Hematopoietic multipotent progenitor cell (in vitro differentiated cells): ENCODE measurements around the gene PACSIN3. TPM values are rescaled to one million over a fixed set of nuclear protein-coding genes. Genes with fewer than 3 reads are reported as not detected.

Experiments used
- small RNA-seq: library from RNA; depleted of rRNA; stranded (forward); fragments of <200 nt; gene quantifications from one replicate; pipeline ENCODE3, GENCODE V24; 2012
- total RNA-seq: library from RNA; depleted of rRNA; stranded (reverse); fragments of >200 nt; gene quantifications from one replicate; pipeline ENCODE4 v1.2.3, GENCODE V29; 2012

PACSIN3 gene
- total RNA-seq, 1 donor = 1.9 TPM

Small RNA genes within 50 kb of the gene (small RNA-seq; reads per million reads assigned to genes)
- gene MIR6745 = not detected

Other genes starting within 250 kb of the PACSIN3 start
- gene CSTPP1, start 249.7 kb downstream of the PACSIN3 start, total RNA-seq = 52.8 TPM
- gene ARFGAP2, start 9.6 kb downstream of the PACSIN3 start, total RNA-seq = 276 TPM
- 25.9 TPM for gene DDB2, start 28.5 kb upstream of the PACSIN3 start, total RNA-seq
- gene ACP2, start 62.4 kb upstream of the PACSIN3 start, total RNA-seq = 37.4 TPM
- 69.5 TPM for gene NR1H3, start 71.6 kb upstream of the PACSIN3 start, total RNA-seq
- 116 TPM for gene MADD, start 83.7 kb upstream of the PACSIN3 start, total RNA-seq
- gene MYBPC3, start 166.3 kb upstream of the PACSIN3 start, total RNA-seq = 0.27 TPM
- 99.6 TPM for gene SPI1, start 192.1 kb upstream of the PACSIN3 start, total RNA-seq
- gene SLC39A13, start 222.2 kb upstream of the PACSIN3 start, total RNA-seq = 26.4 TPM
- gene PSMC3, start 240.0 kb upstream of the PACSIN3 start, total RNA-seq = 60.3 TPM